Skin of body (tissue), 2 donors: ENCODE data around the gene OCA2. TPM values are rescaled to one million over a fixed set of nuclear protein-coding genes. Genes with fewer than 3 reads are reported as not detected.

ENCODE experiments used
- DNase-seq: peaks from one replicate; lab custom pipeline; 2025; lab: John Stamatoyannopoulos, UW
- total RNA-seq: library from RNA; depleted of rRNA; stranded (reverse); fragments of >200 nt; gene quantifications from one replicate; pipeline ENCODE4 v1.2.3, GENCODE V29; 2014

Gene OCA2
- total RNA-seq, 1 donor from 2014 or later: 1.4 TPM

DNA sequence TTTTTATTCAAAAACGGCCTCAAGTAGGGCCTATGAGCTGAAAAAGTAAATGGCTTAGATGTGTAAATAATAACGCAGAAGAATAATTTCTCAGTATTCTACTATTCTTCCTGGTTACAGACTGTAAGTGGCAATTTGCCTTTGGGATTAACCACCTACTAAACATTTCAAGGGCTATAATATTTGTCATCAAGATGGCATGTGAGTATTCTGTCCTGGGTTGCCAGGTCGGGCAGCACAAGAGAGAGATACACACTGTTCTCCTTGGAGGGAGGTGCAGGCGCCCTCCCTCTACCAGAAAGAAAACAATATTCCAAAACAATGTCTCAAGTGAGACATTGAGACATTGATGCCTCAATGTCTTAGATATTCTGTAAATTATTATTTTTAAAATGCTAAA lies 278.4 kb downstream of the OCA2 start:
- DNase-seq: no peak

DNA sequence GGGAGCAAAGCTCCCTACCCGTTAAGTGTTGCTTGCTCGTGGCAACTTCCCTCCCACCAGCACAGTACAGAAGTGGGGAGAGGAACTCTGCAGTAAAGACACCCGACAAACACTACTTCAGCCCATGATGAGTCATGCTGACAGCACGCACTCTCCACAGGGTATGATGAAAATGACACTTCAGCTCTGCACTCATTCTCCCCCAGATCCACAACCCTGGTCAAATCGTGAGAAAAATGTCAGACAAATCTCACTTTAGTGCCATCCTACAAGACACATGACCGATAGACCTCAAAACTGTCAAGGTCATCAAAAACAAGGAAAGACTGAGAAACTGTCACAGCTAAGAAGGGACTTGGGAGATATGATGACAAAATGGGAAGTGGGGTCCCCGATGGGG lies 278.9 kb downstream of the OCA2 start:
- no peak for DNase-seq

DNA sequence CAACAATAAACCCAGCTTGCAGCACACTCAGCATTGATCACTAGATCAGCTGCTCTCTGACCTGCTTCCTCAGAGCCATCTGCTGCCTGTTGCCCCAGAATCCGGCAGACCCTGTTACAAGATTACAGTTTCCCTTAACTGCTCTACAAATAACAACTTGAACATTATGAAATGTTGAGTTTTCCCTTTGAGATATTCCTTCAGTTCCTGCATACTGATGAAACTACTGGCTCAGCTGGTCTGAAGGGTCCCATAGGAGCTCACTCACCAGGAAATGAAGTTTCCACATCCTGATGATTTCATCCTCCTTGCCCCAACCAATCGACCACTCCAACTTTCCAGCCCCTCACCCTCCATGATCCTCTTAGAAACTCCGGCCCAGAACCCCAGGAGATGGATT lies 281.9 kb downstream of the OCA2 start:
- no peak for DNase-seq

DNA sequence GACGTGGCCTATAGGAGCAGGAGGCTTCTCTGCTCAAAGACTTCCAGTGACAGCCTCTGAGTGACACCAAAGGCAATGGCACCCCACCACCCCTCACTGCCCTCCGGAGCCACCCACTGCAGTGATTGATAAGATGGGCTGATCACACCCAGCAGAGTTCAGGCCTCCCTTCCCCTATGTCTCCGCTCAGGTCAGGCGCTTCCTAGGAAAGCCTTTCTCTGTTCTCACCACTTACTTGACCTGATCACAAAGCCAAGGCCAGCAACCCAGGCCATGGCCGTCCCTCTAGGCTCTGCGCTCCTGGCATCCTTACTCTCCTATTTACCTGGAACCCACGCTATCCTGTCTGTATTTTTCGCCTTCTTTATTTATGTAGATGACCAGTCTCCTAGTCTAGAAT lies 282.3 kb downstream of the OCA2 start:
- DNase-seq: no peak

DNA sequence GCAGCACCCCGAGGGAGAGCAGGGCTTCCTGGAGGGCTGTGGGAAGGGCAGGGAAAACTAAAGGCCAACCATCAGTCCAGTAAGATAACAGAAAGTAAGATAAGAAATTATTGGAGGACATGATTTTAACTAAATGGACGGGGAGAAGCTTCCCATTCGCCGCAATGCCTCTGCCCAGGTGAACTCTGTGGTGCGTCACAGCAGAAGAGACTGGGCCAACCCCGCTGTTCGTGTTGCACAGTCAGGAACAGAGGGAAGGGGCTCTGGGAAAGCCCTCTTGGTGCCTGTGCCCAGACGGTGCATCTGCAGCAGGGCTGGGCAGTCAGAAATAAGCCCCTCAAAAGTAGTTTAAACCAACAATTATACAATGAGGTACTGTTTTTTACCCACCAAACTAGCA lies 284.1 kb downstream of the OCA2 start:
- no peak for DNase-seq

DNA sequence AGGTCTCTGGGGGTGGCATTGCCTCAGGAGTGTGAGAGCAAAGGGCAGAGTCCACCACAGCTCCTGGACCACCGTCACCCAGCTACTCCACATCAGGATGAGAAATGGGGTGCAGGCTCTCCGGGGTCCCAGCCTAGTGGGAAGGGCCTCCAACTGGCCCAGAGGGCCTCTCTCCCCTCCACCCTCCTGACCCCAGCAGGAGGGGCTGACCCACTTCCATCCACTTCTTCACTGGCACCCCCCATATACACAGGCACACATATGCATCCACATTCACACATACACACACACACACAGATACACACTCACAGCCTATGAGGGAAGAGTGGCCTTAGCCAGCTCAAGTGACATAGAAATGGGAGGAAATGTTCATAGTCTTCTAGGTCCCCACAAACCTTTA lies 286.0 kb downstream of the OCA2 start:
- DNase-seq: no peak

DNA sequence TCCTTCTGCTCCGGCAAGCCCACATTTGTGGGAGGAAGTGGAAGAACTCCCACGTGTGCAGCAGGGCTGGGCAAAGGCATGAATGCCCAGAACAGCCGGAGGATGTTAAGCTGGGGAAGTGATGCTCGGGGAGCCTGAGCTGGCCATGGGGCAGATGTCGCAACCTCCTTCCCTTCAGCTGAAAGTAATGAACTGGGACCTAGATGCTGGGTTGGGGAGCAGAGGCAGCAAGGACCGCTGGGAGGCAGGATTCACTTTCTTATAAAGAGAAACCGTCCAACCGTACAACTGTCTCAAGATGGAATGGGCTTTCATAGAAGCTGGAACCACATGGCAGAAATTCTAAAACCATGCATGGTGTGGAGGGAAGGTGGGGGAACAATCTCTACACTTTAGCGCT lies 290.9 kb downstream of the OCA2 start:
- no peak for DNase-seq

DNA sequence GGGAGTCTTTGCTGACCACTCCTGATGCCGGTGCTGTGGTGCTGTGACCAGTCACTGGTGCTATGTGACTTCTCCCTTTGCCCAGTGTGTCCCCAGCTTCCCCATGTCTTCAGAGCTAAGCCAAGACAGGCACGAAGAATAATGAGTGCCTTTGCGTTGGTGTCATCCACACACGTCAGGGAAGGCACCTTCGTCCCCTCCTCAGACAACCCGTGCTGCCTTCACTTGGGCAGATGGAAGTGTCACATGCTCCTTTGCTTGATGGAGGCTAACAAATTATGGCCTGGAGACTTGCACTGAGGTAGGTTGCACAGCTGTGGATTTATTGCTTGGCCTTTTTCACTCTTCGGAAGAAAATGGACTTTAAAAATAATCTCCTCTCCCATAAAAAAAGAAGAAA lies 291.8 kb downstream of the OCA2 start:
- no peak for DNase-seq

DNA sequence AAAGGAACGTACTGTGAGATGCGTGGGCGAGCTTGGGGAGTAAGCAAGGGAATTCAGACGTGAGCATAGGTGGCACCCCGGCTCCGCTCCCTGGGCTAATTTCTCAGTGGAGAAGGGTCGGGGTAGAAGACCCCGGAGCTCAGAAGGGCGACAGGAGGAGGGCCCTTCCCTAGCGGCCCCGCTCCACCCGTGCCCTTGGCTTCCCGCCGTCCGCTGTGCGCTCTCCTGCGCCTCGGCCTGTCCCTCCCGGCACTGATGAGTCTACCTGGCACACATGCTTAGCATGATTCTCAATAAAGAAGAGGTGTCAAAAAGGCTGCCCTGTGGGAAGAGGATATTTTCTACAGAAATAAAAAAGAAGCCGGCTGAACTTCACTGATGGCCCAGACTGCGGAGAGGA lies 292.7 kb downstream of the OCA2 start:
- no peak for DNase-seq

DNA sequence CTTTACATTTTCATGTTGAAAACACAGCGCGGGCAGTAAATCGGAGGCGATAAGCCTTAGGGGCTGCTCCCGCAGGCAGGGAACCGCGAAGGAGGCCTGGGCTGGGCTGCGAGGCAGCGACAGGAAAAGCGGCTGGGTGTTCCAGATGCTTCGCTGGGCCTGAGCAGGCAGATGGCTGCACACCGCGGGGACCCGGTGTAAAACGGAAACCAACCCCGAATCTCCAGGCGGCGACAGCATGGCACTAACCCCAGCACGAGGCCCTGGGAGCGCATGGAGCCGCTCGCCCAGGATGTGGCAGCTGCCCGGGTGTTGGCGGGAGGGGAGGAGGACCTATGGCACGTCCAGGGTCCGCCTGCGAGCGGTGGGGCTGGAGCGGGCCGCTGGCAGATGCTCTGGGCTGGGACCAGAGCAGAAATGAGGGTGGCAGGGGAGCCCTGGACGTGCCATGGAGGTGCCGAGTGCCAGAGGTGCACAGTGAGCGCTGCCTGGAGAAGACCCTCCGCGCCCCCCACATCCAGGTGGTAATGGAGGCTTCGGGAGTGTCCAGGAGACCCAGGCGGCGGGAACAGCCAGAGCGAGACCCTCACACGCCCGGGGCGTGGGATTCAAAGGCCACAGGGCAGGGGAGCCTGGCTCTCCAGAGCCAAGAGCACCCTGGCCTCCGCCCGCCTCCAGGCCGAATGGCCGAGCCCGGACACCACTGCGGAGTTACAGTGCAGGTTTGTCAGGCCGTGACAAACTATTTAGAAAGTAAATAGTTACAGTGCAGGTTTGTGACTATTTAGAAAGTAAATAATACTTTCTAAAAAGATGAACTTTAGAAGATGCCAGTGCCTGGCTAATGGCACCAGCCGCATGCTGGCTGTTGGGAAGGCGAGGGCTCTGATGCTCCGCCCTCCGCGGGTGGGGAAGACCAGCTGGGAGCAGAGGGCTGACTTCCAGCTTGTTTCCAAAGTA lies 293.6 kb downstream of the OCA2 start:
- DNase-seq: no peak

DNA sequence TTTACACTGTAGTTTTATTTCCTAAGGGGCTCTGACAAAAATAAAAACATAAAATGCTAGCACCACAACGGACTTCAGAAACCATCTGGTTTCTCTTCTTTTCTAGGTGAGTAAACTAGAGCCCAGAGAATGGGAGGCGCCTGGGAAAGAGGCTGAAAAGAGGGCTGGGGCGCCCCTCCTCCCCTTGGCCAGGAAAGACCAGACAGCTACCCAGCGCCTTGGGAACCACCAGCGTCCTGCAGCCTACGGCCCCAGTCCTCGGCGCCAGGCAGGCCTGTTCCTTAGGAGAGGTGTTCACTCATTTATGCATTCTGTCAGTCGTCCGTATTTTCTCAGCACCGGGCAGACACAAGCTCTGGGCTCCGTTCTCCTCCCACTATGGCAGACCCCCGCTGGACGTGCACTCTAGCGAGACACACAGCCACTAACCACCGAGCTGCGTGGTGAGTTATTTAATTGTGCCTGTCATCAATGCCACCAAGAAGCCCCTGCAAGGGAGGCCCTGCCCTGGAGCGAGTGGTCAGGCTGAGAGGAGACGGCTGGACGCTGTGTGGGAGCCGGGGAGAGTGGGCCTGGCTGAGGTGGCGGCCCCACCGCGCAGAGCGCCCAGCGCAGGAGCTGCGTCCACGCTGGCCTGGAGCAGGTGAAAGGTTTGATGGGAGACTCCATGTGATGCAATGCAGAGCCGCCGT lies 294.4 kb downstream of the OCA2 start:
- DNase-seq: no peak

DNA sequence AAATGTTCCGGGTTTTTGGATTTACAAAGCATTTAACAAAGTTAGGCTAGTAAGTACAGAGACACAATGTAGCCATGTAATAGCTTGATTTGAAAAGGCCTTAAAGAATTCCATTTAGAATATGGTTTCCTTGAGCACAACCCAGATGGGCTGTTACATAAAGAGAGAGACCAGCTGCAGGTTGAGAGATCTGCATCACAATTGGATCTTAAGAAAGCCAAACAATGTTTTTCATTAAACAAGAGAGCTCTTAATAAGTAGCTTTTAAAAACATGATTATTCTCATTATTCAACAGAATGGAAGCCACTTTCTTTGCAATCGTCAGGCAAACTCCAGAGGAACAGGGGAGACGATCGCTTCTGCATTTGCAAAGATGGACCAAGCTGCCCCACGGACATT lies 300.3 kb downstream of the OCA2 start:
- DNase-seq: no peak

DNA sequence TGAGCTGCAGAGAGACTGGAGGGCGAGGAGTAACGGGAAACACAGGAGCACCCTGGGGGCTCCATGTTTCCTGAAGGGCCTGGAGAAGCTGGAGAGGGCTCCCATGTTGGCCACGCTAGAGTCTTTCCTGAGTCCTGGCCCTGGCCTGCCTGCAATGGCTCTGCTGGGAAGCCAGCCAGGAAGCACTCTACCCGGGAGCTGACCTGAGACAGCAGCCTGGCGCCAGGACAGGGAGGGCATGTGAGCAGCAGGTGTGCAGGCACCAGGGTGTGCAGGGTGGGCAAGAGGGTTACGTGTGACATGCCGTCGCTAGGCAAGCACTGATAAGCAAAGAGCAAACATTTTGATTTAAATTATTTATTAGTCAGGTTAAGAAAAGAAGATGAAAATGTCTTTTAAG lies 301.4 kb downstream of the OCA2 start:
- no peak for DNase-seq

DNA sequence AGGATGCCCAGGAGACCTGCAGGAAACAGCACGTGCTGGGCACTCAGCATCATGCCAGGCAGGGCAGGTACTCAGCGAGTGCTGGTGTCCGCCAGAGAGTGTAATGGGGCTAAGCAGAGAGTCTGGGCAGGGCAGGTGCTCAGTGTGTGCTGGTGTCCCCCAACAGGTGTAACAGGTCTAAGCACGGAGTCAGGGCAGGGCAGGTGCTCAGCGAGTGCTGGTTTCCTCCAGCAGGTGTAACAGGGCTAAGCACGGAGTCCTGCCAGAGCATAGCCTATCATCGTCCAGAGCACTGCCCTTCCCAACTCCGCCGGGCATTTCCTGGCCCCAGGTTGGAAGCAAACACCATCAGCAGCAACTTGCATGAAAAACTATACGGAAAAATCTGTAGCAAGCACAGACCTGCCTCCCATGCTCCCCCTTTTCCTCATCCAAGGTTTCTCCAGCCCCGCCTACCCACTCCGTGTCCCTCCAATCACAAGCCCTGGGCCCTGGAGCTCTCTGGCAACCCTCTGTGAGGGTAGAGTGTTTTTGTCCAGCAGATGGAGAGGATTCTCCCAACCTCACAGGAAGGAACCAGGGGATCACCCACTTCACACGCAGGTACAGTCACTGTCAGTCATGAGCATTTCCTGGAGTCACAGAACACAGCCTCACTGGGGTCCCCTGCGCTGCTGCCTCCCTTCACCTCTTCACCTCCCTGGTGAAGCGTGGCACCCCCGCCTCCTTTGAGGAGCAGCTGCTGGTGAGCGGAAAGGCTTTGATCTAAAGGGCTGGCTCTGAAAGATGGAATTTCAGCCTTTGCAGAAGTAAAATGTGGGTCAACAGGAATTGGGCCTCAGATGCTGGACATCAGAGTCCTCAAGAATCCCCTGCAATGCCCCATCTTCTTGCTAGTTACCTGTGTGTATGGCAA lies 302.5 kb downstream of the OCA2 start:
- DNase-seq: no peak

DNA sequence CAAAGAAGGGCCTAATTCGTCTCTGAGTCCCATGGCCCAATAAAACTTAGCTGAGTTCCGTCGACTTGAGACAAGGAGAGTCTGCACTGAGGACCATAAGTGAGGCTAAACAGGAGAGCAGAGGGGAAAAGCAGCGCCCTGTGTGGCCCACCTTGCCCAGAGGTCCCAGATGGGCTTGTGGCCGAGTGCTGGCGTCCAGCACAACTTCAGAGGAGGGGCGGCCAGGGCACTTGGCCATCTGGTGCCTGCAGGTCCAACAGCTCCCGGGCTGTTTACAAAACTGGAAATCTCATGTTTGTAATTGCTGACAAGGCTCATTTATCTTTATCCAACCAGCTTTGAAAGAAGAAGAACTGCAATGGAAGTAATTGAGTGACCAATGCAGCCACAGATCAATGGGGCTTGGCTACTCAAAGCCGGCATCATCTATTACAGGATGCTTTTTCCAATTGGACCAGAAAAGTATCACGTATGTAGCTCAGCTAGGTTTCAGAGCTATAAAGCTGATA lies 306.3 kb downstream of the OCA2 start:
- DNase-seq: no peak

DNA sequence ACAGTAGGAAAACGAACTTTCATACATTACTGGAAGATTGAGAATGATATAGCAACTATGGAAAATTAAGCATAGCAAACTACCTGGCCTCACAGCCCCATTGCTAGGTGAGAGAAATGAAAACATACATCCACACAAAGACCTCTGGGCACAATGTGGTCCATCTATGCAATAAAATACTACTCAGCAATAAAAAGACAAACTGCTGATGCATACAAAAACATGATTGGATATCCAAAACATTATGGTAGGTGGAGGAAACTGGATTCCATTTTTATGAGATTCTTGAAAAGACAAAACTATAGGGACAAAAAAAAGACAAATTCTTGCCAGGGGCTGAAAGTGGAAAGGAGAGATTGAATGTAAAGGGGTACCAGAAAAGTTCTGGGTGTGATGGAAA lies 308.8 kb downstream of the OCA2 start:
- no peak for DNase-seq

DNA sequence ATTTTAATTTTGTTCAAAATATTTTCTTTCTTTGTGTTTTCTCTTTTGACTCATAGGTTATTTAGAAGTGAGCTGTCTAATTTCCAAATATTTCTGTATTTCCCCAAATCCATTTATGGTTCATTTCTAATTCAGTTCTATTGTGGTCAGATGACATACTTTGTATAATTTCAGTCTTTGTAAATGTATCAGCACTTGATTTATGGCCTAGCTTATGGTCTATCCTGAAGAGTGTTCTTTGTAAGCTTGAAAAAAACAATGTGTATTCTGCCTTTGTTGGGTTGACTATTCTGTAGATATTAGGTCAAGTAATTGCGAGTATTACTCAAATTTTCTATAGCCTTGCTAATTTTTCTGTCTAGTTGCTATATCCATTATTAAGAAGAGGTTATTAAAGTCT lies 311.2 kb downstream of the OCA2 start:
- no peak for DNase-seq

DNA sequence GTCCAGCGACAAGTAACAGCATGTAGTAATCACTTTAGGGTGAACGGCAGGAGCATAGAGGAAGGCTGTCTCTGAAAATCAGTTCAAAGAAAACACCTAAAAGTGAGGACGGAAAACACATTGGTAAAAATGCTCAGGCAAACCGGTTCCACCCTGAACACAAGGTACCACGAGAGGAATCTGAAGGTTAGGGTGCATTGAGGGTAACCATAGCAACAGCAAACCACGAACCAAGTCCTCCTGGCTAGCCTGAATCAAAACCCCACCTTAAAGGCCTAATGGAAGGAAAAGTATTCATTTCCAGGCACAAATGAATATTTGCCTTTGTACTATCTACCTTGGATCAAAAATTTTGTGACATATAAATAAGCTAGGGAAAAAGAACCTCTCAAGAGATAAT lies 315.0 kb downstream of the OCA2 start:
- DNase-seq: no peak

DNA sequence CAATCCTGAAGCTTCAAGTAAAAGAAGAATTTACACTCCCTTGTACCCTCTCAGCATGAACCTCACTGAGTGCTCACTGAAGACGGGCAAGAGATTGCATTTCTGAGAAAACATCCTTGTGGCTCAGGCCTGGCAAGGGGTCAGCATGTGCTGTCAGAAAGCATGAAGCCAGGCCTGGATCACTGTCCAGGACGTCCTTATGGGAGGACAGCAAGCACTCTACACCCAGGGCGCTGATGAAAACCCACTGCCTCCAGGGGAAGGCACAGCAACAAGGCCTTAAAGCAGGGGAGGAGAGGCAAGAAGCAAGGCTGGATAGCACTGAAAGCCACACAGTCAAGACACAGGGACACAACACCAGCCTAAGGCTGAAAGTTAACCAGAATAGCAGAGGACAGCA lies 315.4 kb downstream of the OCA2 start:
- DNase-seq: no peak

DNA sequence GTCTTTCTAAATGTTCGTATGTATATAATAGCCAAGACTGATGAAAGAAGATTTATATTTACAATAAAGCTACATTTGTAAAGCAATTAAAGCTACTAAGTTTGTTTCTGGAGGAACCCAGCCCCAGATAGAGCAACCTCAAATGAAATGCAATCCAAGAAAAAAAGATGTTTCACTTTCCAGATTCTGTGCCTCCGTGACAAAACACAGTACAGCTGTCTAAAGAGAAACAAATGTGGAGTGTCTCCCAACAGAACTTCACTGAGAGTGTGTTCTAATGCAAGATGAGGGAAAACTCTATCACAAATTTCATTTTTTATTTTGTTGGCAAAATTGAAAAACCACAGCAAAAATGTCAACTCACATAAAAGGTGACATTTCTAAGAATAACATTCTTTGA lies 317.0 kb downstream of the OCA2 start:
- peak; percentile 12 for DNase-seq

DNA sequence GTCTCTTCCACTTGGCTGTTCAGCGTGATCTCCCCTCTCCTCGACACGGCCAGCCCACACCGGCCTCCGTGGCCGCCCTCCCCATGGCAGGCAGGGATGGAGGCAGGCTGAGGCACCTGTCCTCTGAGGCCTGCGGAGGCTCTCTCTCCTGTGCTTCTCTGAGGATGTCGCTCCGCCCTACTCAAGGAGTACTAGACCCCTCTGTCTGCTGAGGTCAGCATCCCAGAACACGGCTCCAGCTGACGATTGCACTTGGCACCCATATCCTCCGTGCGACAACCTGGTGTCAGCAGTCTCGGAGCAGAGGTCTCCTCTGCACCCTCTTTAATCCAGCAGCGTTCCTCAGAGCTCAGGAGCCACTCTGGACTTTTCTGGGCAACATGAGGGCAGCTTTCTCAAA lies 322.6 kb downstream of the OCA2 start:
- no peak for DNase-seq

DNA sequence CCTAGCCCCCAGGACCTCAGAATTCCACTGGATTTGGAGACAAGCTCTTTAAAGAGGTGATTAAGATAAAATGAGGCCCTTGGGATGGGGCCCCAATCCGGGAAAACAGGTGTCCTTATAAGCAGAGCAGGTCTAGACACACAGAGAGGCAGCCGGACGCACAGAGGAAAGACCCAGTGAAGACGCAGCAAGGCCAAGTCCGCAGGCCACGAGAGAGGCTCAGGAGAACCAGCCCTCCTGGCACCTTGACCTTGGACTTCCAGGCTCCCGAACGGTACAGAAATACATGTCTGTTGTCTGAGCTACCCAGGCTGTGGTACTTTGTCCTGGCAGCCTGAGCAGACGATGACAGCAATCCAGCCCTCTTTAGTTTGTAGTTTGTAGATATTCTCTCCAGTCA lies 324.5 kb downstream of the OCA2 start:
- no peak for DNase-seq
